GM20000 (cell line): Measurements from ENCODE around the gene CHPF.

Experiments used
- DNase-seq: peaks from one replicate; pipeline ENCODE4 v3.0.0; 2012; ENCODE audit warnings: low spot score
- TF ChIP-seq, protein P1 (sequence below): IDR thresholded peaks from 2 replicates; pipeline ENCODE4 v1.5.1; 2012; ENCODE audit warnings: mild to moderate bottlenecking, control low read depth; ENCODE audit errors: extremely low read depth, missing control alignments

CHPF gene

DNA sequence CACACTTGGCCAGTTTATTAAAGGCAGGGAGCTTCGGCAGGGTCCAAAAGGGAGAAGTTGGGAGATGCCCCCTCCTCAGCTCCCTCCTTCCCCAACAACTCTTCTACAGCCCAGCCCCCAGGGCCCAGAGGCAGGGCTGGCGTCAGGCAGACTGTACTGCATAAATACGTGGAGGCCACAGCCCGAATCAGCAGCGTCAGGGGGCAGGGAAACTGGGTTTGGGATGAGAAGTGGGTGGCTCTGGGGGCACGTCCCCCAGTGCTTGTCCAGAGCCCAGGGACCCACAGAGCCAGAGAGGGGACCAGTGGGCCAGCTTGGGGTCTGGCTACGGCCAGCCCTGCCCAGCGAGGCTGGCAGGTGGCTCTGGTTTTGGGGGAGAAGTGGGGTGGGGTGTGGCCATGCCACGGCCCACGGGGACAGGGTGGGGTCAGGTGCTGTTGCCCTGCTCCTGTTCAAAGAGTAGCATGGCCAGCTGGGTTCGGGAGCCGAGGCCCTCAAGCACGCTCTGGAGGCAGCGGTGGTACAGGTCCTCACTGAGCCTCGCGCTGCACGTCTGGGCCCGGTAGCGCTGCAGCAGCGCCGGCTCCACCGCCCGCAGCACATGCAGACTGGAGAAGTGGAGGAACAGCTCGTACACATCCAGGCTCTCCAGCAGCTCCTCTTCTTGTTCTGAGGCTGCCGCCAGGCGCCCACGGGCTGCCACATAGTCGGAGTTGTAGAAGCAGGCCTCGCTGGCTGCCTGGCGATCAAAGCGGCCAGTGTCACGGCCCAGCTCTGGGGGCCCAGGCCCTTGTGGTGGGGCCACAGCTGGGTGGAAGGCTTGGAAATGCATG, 4.4 kb downstream of the CHPF start:
- DNase-seq, result no peak
- TF ChIP-seq, protein P1, sequence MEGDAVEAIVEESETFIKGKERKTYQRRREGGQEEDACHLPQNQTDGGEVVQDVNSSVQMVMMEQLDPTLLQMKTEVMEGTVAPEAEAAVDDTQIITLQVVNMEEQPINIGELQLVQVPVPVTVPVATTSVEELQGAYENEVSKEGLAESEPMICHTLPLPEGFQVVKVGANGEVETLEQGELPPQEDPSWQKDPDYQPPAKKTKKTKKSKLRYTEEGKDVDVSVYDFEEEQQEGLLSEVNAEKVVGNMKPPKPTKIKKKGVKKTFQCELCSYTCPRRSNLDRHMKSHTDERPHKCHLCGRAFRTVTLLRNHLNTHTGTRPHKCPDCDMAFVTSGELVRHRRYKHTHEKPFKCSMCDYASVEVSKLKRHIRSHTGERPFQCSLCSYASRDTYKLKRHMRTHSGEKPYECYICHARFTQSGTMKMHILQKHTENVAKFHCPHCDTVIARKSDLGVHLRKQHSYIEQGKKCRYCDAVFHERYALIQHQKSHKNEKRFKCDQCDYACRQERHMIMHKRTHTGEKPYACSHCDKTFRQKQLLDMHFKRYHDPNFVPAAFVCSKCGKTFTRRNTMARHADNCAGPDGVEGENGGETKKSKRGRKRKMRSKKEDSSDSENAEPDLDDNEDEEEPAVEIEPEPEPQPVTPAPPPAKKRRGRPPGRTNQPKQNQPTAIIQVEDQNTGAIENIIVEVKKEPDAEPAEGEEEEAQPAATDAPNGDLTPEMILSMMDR, result no peak

DNA sequence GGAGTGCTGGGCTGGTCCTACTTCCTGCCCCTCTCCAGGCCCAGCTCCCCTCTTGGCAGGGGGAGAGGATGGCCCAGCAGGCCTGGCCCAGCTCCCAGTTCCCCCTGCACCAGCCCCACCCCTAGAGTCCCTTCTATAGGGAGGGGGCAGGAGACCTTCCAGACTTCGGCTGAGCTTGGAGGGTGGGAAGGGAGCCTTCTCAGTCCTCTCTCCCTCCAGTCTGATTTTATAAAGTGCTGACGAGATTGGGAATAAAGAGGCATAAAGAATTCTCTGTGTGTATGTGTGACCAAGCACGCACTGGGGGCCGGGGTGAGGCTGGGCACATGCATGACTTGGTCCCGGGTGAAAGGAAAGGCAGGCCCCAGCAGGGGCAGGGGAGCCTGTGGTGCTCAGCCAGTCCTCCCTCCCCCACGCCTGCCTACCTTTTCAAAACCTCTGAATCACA, 5.1 kb downstream of the CHPF start:
- TF ChIP-seq, protein P1, result no peak
- no peak for DNase-seq

DNA sequence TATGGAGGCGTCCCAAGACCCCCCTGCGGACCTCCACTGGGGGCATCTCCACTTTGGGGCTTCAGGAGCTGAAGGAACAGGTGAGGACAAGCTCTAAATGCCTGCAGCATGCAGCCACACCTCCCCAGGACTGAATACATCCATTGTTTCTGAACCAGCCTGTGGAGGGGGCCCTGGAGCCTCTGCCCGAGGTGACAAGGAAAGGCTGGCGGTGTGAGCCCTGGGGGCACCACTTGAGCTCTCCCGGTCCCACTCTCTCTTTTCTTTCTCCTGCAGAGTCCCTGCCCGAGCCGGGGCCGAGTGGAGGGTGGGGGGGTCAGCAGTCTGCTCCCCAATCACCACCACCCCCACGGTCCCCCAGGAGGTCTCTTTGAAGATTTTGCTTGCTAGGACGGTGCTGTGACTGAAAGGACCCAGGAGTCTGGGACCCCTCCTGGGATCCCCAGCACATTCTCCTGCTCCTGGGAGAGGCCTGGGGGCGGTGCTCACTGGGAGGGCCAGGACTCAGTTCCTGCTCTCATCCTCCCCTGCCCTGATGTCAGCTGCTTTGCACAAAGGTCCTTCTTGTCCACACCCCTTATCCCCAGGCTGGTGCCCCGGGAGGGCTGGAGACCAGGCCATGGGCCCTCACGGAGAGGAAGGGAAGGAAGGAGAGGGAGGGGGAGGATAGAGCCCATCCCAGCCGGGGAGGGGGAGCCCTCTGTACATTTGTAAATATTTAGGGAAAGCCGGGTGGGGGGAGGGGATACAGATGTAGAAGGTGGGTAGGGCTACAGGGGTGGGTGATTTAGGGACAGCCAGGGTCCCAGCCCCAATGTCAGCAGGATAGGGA, 5.7 kb downstream of the CHPF start:
- TF ChIP-seq, protein P1, result no peak
- DNase-seq, result no peak

DNA sequence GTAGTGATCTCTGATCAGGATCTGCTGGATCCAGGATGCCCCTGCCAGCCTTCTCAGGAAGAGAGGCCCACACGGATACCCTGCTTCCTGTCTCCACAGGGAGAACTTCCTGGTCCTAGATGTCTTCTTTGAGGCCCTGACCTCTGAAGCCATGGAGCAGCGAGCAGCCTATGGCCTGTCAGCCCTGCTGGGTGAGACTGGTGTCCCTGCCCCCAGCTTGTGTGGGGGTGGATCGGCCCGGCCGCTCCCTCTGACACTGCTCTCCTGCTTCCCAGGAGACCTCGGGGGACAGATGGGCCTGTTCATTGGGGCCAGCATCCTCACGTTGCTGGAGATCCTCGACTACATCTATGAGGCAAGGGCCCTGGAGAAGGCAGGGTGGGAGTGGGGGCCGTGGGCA, 6.6 kb downstream of the CHPF start:
- no peak for DNase-seq
- TF ChIP-seq, protein P1, result no peak

DNA sequence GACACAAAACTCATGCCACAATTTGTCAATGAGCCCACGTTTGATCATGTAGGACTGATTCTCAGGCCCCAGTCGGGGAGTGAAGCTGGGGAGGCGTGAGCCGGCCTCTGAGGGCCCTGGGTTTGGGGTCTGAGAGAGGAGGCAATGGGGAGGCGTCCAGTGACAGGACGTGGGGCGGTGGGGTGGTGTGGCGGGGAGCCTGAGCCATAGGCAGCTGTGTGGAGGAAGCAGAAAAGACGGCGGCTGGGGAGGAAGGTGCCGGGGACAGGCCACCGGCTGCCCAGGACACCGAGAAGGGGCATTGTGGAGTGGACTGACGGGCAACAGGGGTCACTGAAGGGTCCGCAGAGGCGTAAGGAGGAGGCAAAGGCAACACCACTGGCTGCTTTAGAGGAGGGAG, 7.2 kb downstream of the CHPF start:
- TF ChIP-seq, protein P1, result no peak
- DNase-seq, result no peak

DNA sequence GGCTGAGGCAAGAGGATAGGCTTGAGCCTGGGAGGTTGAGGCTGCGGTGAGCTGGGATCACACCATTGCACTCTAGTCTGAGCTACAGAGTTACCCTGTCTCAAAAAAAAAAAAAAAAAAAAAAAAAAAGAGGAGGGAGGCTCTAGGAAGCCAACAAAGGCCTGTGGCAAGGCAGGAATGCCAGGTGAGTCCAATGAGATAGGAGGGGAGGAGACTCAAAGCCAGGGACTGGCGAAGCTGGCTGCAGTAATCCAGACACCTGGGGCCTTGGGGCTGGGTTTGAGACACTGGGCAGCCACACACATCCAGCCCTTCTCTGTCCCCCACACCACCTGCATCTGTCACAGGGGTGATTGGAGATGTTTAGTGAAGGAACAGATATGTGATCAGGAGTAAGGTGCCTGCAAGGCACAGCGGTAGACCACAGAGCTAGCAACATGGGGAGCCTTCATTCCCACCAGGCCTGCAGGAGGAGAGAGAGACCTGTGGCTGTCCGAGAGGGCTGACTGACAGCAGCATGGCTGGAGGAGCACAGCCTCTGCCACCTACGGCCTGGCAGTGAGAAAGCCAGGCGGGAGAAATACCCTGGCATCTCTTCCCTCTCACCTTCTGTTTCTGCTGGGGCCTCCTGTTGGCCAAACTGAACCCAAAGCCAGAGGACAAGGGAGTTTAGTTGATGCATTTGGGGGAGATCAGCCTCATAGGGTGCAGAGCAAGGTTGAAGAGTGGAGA, 9.5 kb downstream of the CHPF start:
- TF ChIP-seq, protein P1, result no peak
- no peak for DNase-seq

DNA sequence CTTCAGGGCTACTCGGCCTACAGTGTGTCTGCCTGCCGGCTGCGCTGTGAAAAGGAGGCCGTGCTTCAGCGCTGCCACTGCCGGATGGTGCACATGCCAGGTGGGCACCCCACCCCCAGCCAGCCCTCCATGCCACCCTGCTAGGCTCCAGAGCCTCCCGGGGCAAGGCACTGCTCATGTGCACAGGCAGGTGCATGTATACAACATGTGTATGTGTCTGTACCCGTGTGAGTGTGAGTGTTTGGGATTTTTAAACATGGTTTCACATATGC, 11.3 kb downstream of the CHPF start:
- no peak for DNase-seq
- TF ChIP-seq, protein P1, result no peak
